GM18870 (cell line): ENCODE data around the gene STAU1.
"Not testable (repeated sequence)": the region's sequence is repeated elsewhere in the genome, so short reads cannot be mapped to it uniquely, and the experiment has no call there.

ENCODE experiments used
- ATAC-seq: cut with Tn5 transposase; IDR thresholded peaks from one replicate; pipeline ENCODE4 v1.9.1; 2021; ENCODE audit warnings: moderate library complexity; ENCODE audit not compliant: unreplicated experiment

STAU1 gene

GRCh38 chr20:49123982-49124381, 64.2 kb downstream of the STAU1 start:
- ATAC-seq, result no peak

- no peak for ATAC-seq
Measured at GRCh38 chr20:49122920-49123319, 65.2 kb downstream of the STAU1 start.

- no peak for ATAC-seq
Measured at GRCh38 chr20:49119988-49120387, 68.1 kb downstream of the STAU1 start.

GRCh38 chr20:49118307-49118706, 69.8 kb downstream of the STAU1 start:
- ATAC-seq, result no peak

- ATAC-seq, result no peak
Measured at GRCh38 chr20:49115564-49115963, 72.6 kb downstream of the STAU1 start.

- no peak for ATAC-seq
Measured at GRCh38 chr20:49112596-49113274, 75.4 kb downstream of the STAU1 start.

- no peak for ATAC-seq
Measured at GRCh38 chr20:49110767-49111694, 77.1 kb downstream of the STAU1 start.

- ATAC-seq, result no peak
Measured at GRCh38 chr20:49106328-49106727, 81.8 kb downstream of the STAU1 start.

GRCh38 chr20:49104979-49105547, 83.1 kb downstream of the STAU1 start:
- not testable (repeated sequence) for ATAC-seq

- ATAC-seq, result no peak
Measured at GRCh38 chr20:49104365-49104648, 83.8 kb downstream of the STAU1 start.

- no peak for ATAC-seq
Measured at GRCh38 chr20:49103647-49104364, 84.3 kb downstream of the STAU1 start.

- no peak for ATAC-seq
Measured at GRCh38 chr20:49103019-49103418, 85.1 kb downstream of the STAU1 start.

- ATAC-seq, result no peak
Measured at GRCh38 chr20:49100972-49101371, 87.2 kb downstream of the STAU1 start.

GRCh38 chr20:49100292-49100691, 87.8 kb downstream of the STAU1 start:
- not testable (repeated sequence) for ATAC-seq

GRCh38 chr20:49099011-49099410, 89.1 kb downstream of the STAU1 start:
- no peak for ATAC-seq

GRCh38 chr20:49098136-49098535, 90.0 kb downstream of the STAU1 start:
- no peak for ATAC-seq

- ATAC-seq, result no peak
Measured at GRCh38 chr20:49097159-49097558, 91.0 kb downstream of the STAU1 start.

- ATAC-seq, result no peak
Measured at GRCh38 chr20:49096203-49096730, 91.9 kb downstream of the STAU1 start.

- no peak for ATAC-seq
Measured at GRCh38 chr20:49091762-49092161, 96.4 kb downstream of the STAU1 start.

GRCh38 chr20:49091104-49091503, 97.0 kb downstream of the STAU1 start:
- no peak for ATAC-seq

- ATAC-seq, result not testable (repeated sequence)
Measured at GRCh38 chr20:49082295-49082694, 105.8 kb downstream of the STAU1 start.
